Heart right ventricle (tissue), 16 donors: ENCODE results near the gene TMEM184C. TPM values are rescaled to one million over a fixed set of nuclear protein-coding genes. Genes with fewer than 3 reads are reported as not detected.

Source experiments
- ATAC-seq, 8 donors: fragments of 200-7000 bp; cut with Tn5 transposase; one replicate each; pipeline ENCODE4 v1.9.1; 2020; ENCODE audit warnings: mild to moderate bottlenecking in 8 of 8, moderate library complexity in 8 of 8, moderate number of reproducible peaks in 1 of 8
- DNase-seq, 2 donors: peaks; one replicate each; pipeline ENCODE4 v3.0.0-alpha.2; 2020
- H3K27ac ChIP-seq, 10 donors: fragments of 200-600 bp; sonication (generic) in 2 of 10; one replicate each; pipeline versions ENCODE4 v1.5.0 to v1.8.0; 2020 to 2022; ENCODE audit warnings: mild to moderate bottlenecking in 3 of 10
- H3K27me3 ChIP-seq, 7 donors: fragments of 200-600 bp; one replicate each; pipeline ENCODE4 v1.8.0; 2021 to 2022; ENCODE audit warnings: mild to moderate bottlenecking in 2 of 7
- H3K36me3 ChIP-seq, 9 donors: fragments of 200-600 bp; sonication (generic) in 1 of 9; one replicate each; pipeline versions ENCODE4 v1.5.0 to v1.8.0; 2020 to 2022; ENCODE audit warnings: mild to moderate bottlenecking in 2 of 9
- H3K4me1 ChIP-seq, 9 donors: fragments of 200-600 bp; sonication (generic) in 1 of 9; one replicate each; pipeline versions ENCODE4 v1.5.0 to v1.8.0; 2020 to 2022; ENCODE audit warnings: mild to moderate bottlenecking in 4 of 9
- H3K4me3 ChIP-seq, 10 donors: fragments of 200-600 bp; sonication (generic) in 2 of 10; one replicate each; pipeline versions ENCODE4 v1.5.0 to v1.8.0; 2020 to 2022; ENCODE audit warnings: mild to moderate bottlenecking in 7 of 10, moderate library complexity in 2 of 10
- H3K9me3 ChIP-seq, 11 donors: fragments of 200-600 bp in 10 of 11; sonication (generic) in 2 of 11; one replicate each; pipeline versions ENCODE4 v1.5.0 to v1.8.0; 2013 to 2022; ENCODE audit warnings: mild to moderate bottlenecking in 2 of 11, control low read depth in 1 of 11, moderate library complexity in 1 of 11
- CTCF ChIP-seq, 9 donors: fragments of 200-600 bp; sonication (generic) in 2 of 9; IDR thresholded peaks; one replicate each; pipeline versions ENCODE4 v1.5.0 to v1.8.0; 2021 to 2022; ENCODE audit warnings: antibody characterized with exemption in 9 of 9, mild to moderate bottlenecking in 5 of 9, moderate library complexity in 1 of 9
- WGBS, 2 donors: extraction: QIAGEN DNeasy Blood & Tissue Kit; methylation state at CpG; one replicate each; pipeline ENCODE4 v1.1.7; 2013; ENCODE audit warnings: inconsistent platforms in 1 of 2; 5-methylcytosine and 5-hydroxymethylcytosine counted together
- intact Hi-C, 10 donors: fragments of 100-400 bp; cut with DNase I; formaldehyde crosslinking; loops; one replicate each; pipeline versions ENCODE4 v1.11.1 to v1.14.2; 2022
- polyA plus RNA-seq, 2 donors: library from polyadenylated mRNA; stranded (reverse); fragments of 200-250 nt; gene quantifications; one replicate each; pipeline ENCODE4 v1.2.3, GENCODE V29; 2013
- total RNA-seq, 10 donors: library from RNA; stranded (reverse); fragmentation: NEBNext Ultra II Directional in 3 of 10; extraction: Animal tissue kit (Norgen Biotek cat#: 25700) in 3 of 10; gene quantifications; one replicate each; pipeline versions ENCODE4 v1.2.1 to v1.2.4, GENCODE V29; 2021 to 2023
- donor health status: Arrhythmogenic right ventricular cardiomyopathy.
- donor health status: ischemic (EF 13 %, LVEDD 7.1; RV severe dilation, severe dysfunction).
- donor health status: healthy with polysubstance abuse.
- donor health status: DM: no; HTN: yes; CAD: no.
- donor health status: DM: no; HTN: no; CAD: no.
- donor health status: ischemic (EF 25% LVEDD 6.9; RV normal size, moderate dysfunction).
- donor health status: ischemic (EF 25% LVEDD 5.7; RV mildly dilated, moderate dysfunction).
- donor health status: healthy.
- donor health status: DM: yes; HTN: yes; CAD: no.
- donor health status: Ischemic cardiomyopathy.
- donor health status: ischemic (EF 35%, LVEDD 5.7; RV mildly dilated, moderate dysfunction).
- donor health status: nonischemic (EF 11% LVEDD 7.7; RV severe dilation, severe dysfunction).
- donor health status: DM: yes; HTN: yes; CAD: no.
- donor health status: PGD.
- donor health status: ischemic (EF 29% LVEDD 5.4; RV normal size, mild dysfunction).
- donor health status: nonischemic (EF 23%, LVEDD 6.1; RV moderate dilation, normal function).

Gene TMEM184C
- total and polyA plus RNA-seq, 12 donors, result 3.2 to 30.5 (median 21.1) TPM

- Histone ChIP-seq H3K9me3 (peaks cover 0 to 20% (median 8%) of the 10 kb centered on the region in 11 donors), H3K27ac (no peak overlapping the region), H3K27me3 (no peaks in the 10 kb centered on the region), H3K4me1 (peaks cover 0 to 17% (median 0%) of the 10 kb centered on the region in 9 donors), H3K4me3 (no peak overlapping the region), H3K36me3 (no peaks in the 10 kb centered on the region)
- ATAC-seq (no peak), DNase-seq (no peak)
- intact Hi-C loops, result loop anchor here in 5 of 10 donors (5.0 to 10.0 kb wide), 8 partner anchors 74 to 572 kb away; no protein-coding TSS in a partner anchor
- no peak for TF ChIP-seq CTCF (IDR thresholded peaks at IDR 0.05)
- WGBS, 2 donors, result 85 to 92% methylated on average over 4 of the region's 4 CpGs
These were observed 30.6 kb upstream of the TMEM184C start for GRCh38 chr4:147586637-147587036.

DNA sequence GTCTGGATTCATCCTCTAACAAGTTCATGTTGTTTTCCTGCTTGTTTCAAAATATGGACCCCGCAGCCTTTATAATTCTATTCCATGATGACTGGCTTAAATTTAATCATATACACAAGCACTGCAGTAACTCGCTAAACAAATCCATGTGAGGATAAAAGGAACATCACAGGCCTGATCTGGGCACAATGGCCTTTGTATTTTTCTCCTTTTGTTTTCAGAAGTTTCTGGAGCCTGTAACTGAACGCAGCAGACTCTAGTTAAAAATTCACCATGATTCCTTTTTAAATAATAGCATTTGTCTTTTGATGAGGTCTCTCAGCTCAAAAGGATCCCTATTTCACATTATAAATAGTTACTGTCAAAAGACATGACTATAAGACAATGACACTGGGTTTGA lies 30.2 kb upstream of the TMEM184C start:
- intact Hi-C loops, result loop anchor here in 5 of 10 donors (5.0 to 10.0 kb wide), 8 partner anchors 75 to 572 kb away; no protein-coding TSS in a partner anchor
- no peak for TF ChIP-seq CTCF (IDR thresholded peaks at IDR 0.05)
- H3K36me3 ChIP-seq, result no peaks in the 10 kb centered on the region

GRCh38 chr4:147589586-147589985 lies 27.6 kb upstream of the TMEM184C start:
- TF ChIP-seq CTCF (IDR thresholded peaks at IDR 0.05), result no peak
- intact Hi-C loops, result loop anchor here in 5 of 10 donors (5.0 to 10.0 kb wide), 8 partner anchors 77 to 575 kb away; no protein-coding TSS in a partner anchor
- no peaks in the 10 kb centered on the region for H3K36me3 ChIP-seq
- peak in 1 of 8 donors; percentile 38 for ATAC-seq
- H3K27me3 ChIP-seq, result peaks cover 0 to 3% (median 0%) of the 10 kb centered on the region in 7 donors
- WGBS, 2 donors, result 55 to 70% methylated on average over 1 of the region's 1 CpG
- H3K9me3 ChIP-seq, result peaks cover 0 to 9% (median 4%) of the 10 kb centered on the region in 11 donors
- peak overlapping the region in 3 of 10 donors; percentile 13 to 22 (median 17) for H3K27ac ChIP-seq
- no peak for DNase-seq
- H3K4me1 ChIP-seq, result peaks cover 0 to 17% (median 0%) of the 10 kb centered on the region in 9 donors
- no peak overlapping the region for H3K4me3 ChIP-seq

More for the DNA sequence above, 30.2 kb upstream of the TMEM184C start:
- no peak for DNase-seq
- Histone ChIP-seq H3K9me3 (peaks cover 0 to 20% (median 8%) of the 10 kb centered on the region in 11 donors), H3K4me3 (no peak overlapping the region), H3K27me3 (no peaks in the 10 kb centered on the region), H3K27ac (no peak overlapping the region), H3K4me1 (peaks cover 0 to 17% (median 0%) of the 10 kb centered on the region in 9 donors)
- WGBS, 2 donors, result 87 to 92% methylated on average over 3 of the region's 3 CpGs
- no peak for ATAC-seq

- ATAC-seq, result peak in 6 of 8 donors; percentile 33 to 74 (median 56)
- Histone ChIP-seq H3K4me3 (no peak overlapping the region), H3K27ac (peak overlapping the region in 1 of 10 donors; percentile 13), H3K27me3 (peaks cover 0 to 3% (median 0%) of the 10 kb centered on the region in 7 donors), H3K36me3 (no peaks in the 10 kb centered on the region), H3K9me3 (peaks cover 0 to 1% (median 0%) of the 10 kb centered on the region in 11 donors), H3K4me1 (peaks cover 0 to 17% (median 0%) of the 10 kb centered on the region in 9 donors)
- peak; percentile 28 to 55 for DNase-seq
- WGBS, 2 donors, result 44 to 48% methylated on average over 12 of the region's 12 CpGs
- TF ChIP-seq CTCF (IDR thresholded peaks at IDR 0.05), result peak; percentile 42 to 84 (median 78)
- intact Hi-C loops, result loop anchor here in 9 of 10 donors (1.0 to 10.0 kb wide), 13 partner anchors 428 to 576 kb away; no protein-coding TSS in a partner anchor
These were observed 26.8 kb upstream of the TMEM184C start for GRCh38 chr4:147590249-147590920.
